Activated T-helper 9 cell treated with anti-CD3 and anti-CD28 coated beads, Interleukin-2, amount 50 U/mL, for 16 hours (primary cell): Measurements from ENCODE around the gene SCAI.
"Not testable (repeated sequence)": the region's sequence is repeated elsewhere in the genome, so short reads cannot be mapped to it uniquely, and the experiment has no call there.

Source experiments
- DNase-seq: peaks from one replicate; pipeline ENCODE4 v3.0.0-alpha.2; 2020; ENCODE audit warnings: low read depth

The SCAI gene

GRCh38 chr9:125106285-125106893 is 36.9 kb downstream of the SCAI start:
- DNase-seq, result no peak

GRCh38 chr9:125103770-125104460 is 39.4 kb downstream of the SCAI start:
- DNase-seq, result no peak

GRCh38 chr9:125103021-125103420 is 40.3 kb downstream of the SCAI start:
- DNase-seq, result no peak

GRCh38 chr9:125100822-125101221 is 42.5 kb downstream of the SCAI start:
- DNase-seq, result no peak

- no peak for DNase-seq
These were observed 43.5 kb downstream of the SCAI start for GRCh38 chr9:125099816-125100215.

GRCh38 chr9:125095821-125096443 is 47.4 kb downstream of the SCAI start:
- DNase-seq, result no peak

GRCh38 chr9:125091121-125091520 is 52.2 kb downstream of the SCAI start:
- no peak for DNase-seq

GRCh38 chr9:125089331-125089730 is 54.0 kb downstream of the SCAI start:
- no peak for DNase-seq

GRCh38 chr9:125088752-125089151 is 54.6 kb downstream of the SCAI start:
- no peak for DNase-seq

- no peak for DNase-seq
These were observed 57.4 kb downstream of the SCAI start for GRCh38 chr9:125085703-125086477.

GRCh38 chr9:125082197-125082596 is 61.1 kb downstream of the SCAI start:
- DNase-seq, result not testable (repeated sequence)

GRCh38 chr9:125080797-125081196 is 62.5 kb downstream of the SCAI start:
- not testable (repeated sequence) for DNase-seq

- DNase-seq, result no peak
These were observed 63.4 kb downstream of the SCAI start for GRCh38 chr9:125079931-125080330.

- no peak for DNase-seq
These were observed 67.3 kb downstream of the SCAI start for GRCh38 chr9:125075997-125076396.

- DNase-seq, result no peak
These were observed 68.4 kb downstream of the SCAI start for GRCh38 chr9:125074976-125075375.

- no peak for DNase-seq
These were observed 76.3 kb downstream of the SCAI start for GRCh38 chr9:125066839-125067619.

GRCh38 chr9:125061391-125061790 is 81.9 kb downstream of the SCAI start:
- no peak for DNase-seq

GRCh38 chr9:125049212-125050049 is 93.9 kb downstream of the SCAI start:
- no peak for DNase-seq

- DNase-seq, result no peak
These were observed 99.7 kb downstream of the SCAI start for GRCh38 chr9:125043631-125044030.

GRCh38 chr9:125043148-125043547 is 100.2 kb downstream of the SCAI start:
- DNase-seq, result no peak

- DNase-seq, result no peak
These were observed 105.2 kb downstream of the SCAI start for GRCh38 chr9:125038166-125038565.
